ENCODE data around the gene APOA1.

DNA sequence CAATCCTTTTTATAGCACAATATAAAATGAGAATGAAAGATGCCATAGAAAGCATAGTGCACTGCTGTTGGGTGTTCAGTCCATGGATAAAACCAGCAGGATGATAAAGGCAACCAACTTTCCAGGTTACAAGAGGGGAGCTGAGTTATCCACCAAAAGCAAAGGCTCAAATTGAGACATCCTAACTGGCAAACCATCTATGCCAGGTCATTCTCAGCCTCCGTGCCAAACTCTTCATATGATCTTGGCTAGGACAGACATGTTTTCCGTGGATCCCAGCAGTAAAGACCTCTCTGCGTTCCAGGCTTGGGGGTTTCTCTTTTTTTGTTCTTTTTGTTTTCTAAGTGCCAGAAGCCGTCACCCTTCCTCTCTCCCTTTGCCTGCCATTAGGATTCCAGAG is 7.3 kb upstream of the APOA1 start:
- TF ChIP-seq CTCF (IDR thresholded peaks at IDR 0.05; ENCODE audit: insufficient read depth, low read length) (no peak), GABPA (IDR thresholded peaks at IDR 0.05; ENCODE audit: low read depth) (no peak), POLR2AphosphoS5 (IDR thresholded peaks at IDR 0.05; ENCODE audit: low read depth) (no peak)

Measured in HL-60 (cell line).